ENCODE data around the gene IFNG-AS1.
A peak's percentile ranks its signal among the peaks of the same experiment; 100 is the strongest.

The IFNG-AS1 gene

GRCh38 chr12:68007466-68007865 is 18.2 kb downstream of the IFNG-AS1 start:
- peaks cover 11% of the 10 kb centered on the region for H3K4me1 Mint-ChIP-seq (ENCODE audit: low read depth)
- H3K27me3 Mint-ChIP-seq (ENCODE audit: low read depth) = no peaks in the 10 kb centered on the region
- H3K9me3 Mint-ChIP-seq = no peaks in the 10 kb centered on the region
- peaks cover 26% of the 10 kb centered on the region for H3K36me3 Mint-ChIP-seq (ENCODE audit: low read depth)
- H3K4me3 Mint-ChIP-seq = no peak overlapping the region
- H3K27ac Mint-ChIP-seq = no peak overlapping the region

GRCh38 chr12:68011206-68011881 is 22.1 kb downstream of the IFNG-AS1 start:
- Mint-ChIP-seq H3K27ac (no peak overlapping the region), H3K36me3 (ENCODE audit: low read depth) (peaks cover 34% of the 10 kb centered on the region), H3K4me3 (no peak overlapping the region), H3K4me1 (ENCODE audit: low read depth) (peaks cover 16% of the 10 kb centered on the region), H3K27me3 (ENCODE audit: low read depth) (no peaks in the 10 kb centered on the region), H3K9me3 (no peaks in the 10 kb centered on the region)

GRCh38 chr12:68011882-68012207 is 22.6 kb downstream of the IFNG-AS1 start:
- peaks cover 16% of the 10 kb centered on the region for H3K4me1 Mint-ChIP-seq (ENCODE audit: low read depth)
- peaks cover 34% of the 10 kb centered on the region for H3K36me3 Mint-ChIP-seq (ENCODE audit: low read depth)
- H3K27ac Mint-ChIP-seq = no peak overlapping the region
- H3K4me3 Mint-ChIP-seq = no peak overlapping the region
- peaks cover 1% of the 10 kb centered on the region for H3K9me3 Mint-ChIP-seq
- H3K27me3 Mint-ChIP-seq (ENCODE audit: low read depth) = no peaks in the 10 kb centered on the region

- H3K27me3 Mint-ChIP-seq (ENCODE audit: low read depth) = no peaks in the 10 kb centered on the region
- H3K36me3 Mint-ChIP-seq (ENCODE audit: low read depth) = peaks cover 35% of the 10 kb centered on the region
- H3K27ac Mint-ChIP-seq = no peak overlapping the region
- H3K9me3 Mint-ChIP-seq = peaks cover 8% of the 10 kb centered on the region
- H3K4me3 Mint-ChIP-seq = no peak overlapping the region
- H3K4me1 Mint-ChIP-seq (ENCODE audit: low read depth) = peaks cover 19% of the 10 kb centered on the region
Measured at GRCh38 chr12:68012712-68013111, 23.5 kb downstream of the IFNG-AS1 start.

- Mint-ChIP-seq H3K27ac (no peak overlapping the region), H3K4me3 (no peak overlapping the region), H3K9me3 (peaks cover 8% of the 10 kb centered on the region), H3K4me1 (ENCODE audit: low read depth) (peaks cover 22% of the 10 kb centered on the region), H3K36me3 (ENCODE audit: low read depth) (peaks cover 34% of the 10 kb centered on the region), H3K27me3 (ENCODE audit: low read depth) (no peaks in the 10 kb centered on the region)
Measured at GRCh38 chr12:68013181-68013580, 23.9 kb downstream of the IFNG-AS1 start.

GRCh38 chr12:68016136-68016535 is 26.9 kb downstream of the IFNG-AS1 start:
- no peak overlapping the region for H3K27ac Mint-ChIP-seq
- no peak overlapping the region for H3K4me3 Mint-ChIP-seq
- H3K4me1 Mint-ChIP-seq (ENCODE audit: low read depth) = peaks cover 28% of the 10 kb centered on the region
- peaks cover 8% of the 10 kb centered on the region for H3K9me3 Mint-ChIP-seq
- peaks cover 29% of the 10 kb centered on the region for H3K36me3 Mint-ChIP-seq (ENCODE audit: low read depth)
- H3K27me3 Mint-ChIP-seq (ENCODE audit: low read depth) = no peaks in the 10 kb centered on the region

GRCh38 chr12:68018315-68018714 is 29.1 kb downstream of the IFNG-AS1 start:
- no peaks in the 10 kb centered on the region for H3K27me3 Mint-ChIP-seq (ENCODE audit: low read depth)
- peaks cover 15% of the 10 kb centered on the region for H3K4me1 Mint-ChIP-seq (ENCODE audit: low read depth)
- peaks cover 8% of the 10 kb centered on the region for H3K9me3 Mint-ChIP-seq
- peaks cover 32% of the 10 kb centered on the region for H3K36me3 Mint-ChIP-seq (ENCODE audit: low read depth)
- peak overlapping the region; percentile 41 for H3K27ac Mint-ChIP-seq
- no peak overlapping the region for H3K4me3 Mint-ChIP-seq

- peaks cover 14% of the 10 kb centered on the region for H3K9me3 Mint-ChIP-seq
- H3K27me3 Mint-ChIP-seq (ENCODE audit: low read depth) = no peaks in the 10 kb centered on the region
- H3K36me3 Mint-ChIP-seq (ENCODE audit: low read depth) = peaks cover 36% of the 10 kb centered on the region
- H3K27ac Mint-ChIP-seq = no peak overlapping the region
- H3K4me1 Mint-ChIP-seq (ENCODE audit: low read depth) = peaks cover 13% of the 10 kb centered on the region
- no peak overlapping the region for H3K4me3 Mint-ChIP-seq
Measured at GRCh38 chr12:68020049-68020448, 30.8 kb downstream of the IFNG-AS1 start.

- peaks cover 33% of the 10 kb centered on the region for H3K36me3 Mint-ChIP-seq (ENCODE audit: low read depth)
Measured at GRCh38 chr12:68020699-68021098, 31.5 kb downstream of the IFNG-AS1 start.

GRCh38 chr12:68028647-68029046 is 39.4 kb downstream of the IFNG-AS1 start:
- Mint-ChIP-seq H3K4me1 (ENCODE audit: low read depth) (peaks cover 28% of the 10 kb centered on the region), H3K27me3 (ENCODE audit: low read depth) (no peaks in the 10 kb centered on the region), H3K27ac (no peak overlapping the region), H3K9me3 (peaks cover 21% of the 10 kb centered on the region), H3K4me3 (no peak overlapping the region), H3K36me3 (ENCODE audit: low read depth) (peaks cover 41% of the 10 kb centered on the region)

More at GRCh38 chr12:68020699-68021098, 31.5 kb downstream of the IFNG-AS1 start:
- Mint-ChIP-seq H3K27ac (no peak overlapping the region), H3K4me1 (ENCODE audit: low read depth) (peaks cover 13% of the 10 kb centered on the region), H3K9me3 (peaks cover 14% of the 10 kb centered on the region), H3K4me3 (no peak overlapping the region), H3K27me3 (ENCODE audit: low read depth) (no peaks in the 10 kb centered on the region)

- peaks cover 18% of the 10 kb centered on the region for H3K9me3 Mint-ChIP-seq
- no peak overlapping the region for H3K27ac Mint-ChIP-seq
- H3K27me3 Mint-ChIP-seq (ENCODE audit: low read depth) = no peaks in the 10 kb centered on the region
- no peak overlapping the region for H3K4me3 Mint-ChIP-seq
- peaks cover 37% of the 10 kb centered on the region for H3K36me3 Mint-ChIP-seq (ENCODE audit: low read depth)
- H3K4me1 Mint-ChIP-seq (ENCODE audit: low read depth) = peaks cover 37% of the 10 kb centered on the region
Measured at GRCh38 chr12:68030248-68030647, 41.0 kb downstream of the IFNG-AS1 start.

GRCh38 chr12:68031174-68031573 is 41.9 kb downstream of the IFNG-AS1 start:
- H3K9me3 Mint-ChIP-seq = peaks cover 24% of the 10 kb centered on the region
- H3K4me1 Mint-ChIP-seq (ENCODE audit: low read depth) = peaks cover 40% of the 10 kb centered on the region
- H3K4me3 Mint-ChIP-seq = no peak overlapping the region
- no peaks in the 10 kb centered on the region for H3K27me3 Mint-ChIP-seq (ENCODE audit: low read depth)
- no peak overlapping the region for H3K27ac Mint-ChIP-seq
- peaks cover 43% of the 10 kb centered on the region for H3K36me3 Mint-ChIP-seq (ENCODE audit: low read depth)

GRCh38 chr12:68031881-68032739 is 42.9 kb downstream of the IFNG-AS1 start:
- Mint-ChIP-seq H3K4me1 (ENCODE audit: low read depth) (peaks cover 44% of the 10 kb centered on the region), H3K36me3 (ENCODE audit: low read depth) (peaks cover 45% of the 10 kb centered on the region), H3K27me3 (ENCODE audit: low read depth) (no peaks in the 10 kb centered on the region), H3K4me3 (peak overlapping the region; percentile 72), H3K9me3 (peaks cover 24% of the 10 kb centered on the region), H3K27ac (peak overlapping the region; percentile 85)

- H3K27ac Mint-ChIP-seq = no peak overlapping the region
- H3K36me3 Mint-ChIP-seq (ENCODE audit: low read depth) = peaks cover 29% of the 10 kb centered on the region
- no peak overlapping the region for H3K4me3 Mint-ChIP-seq
- no peaks in the 10 kb centered on the region for H3K27me3 Mint-ChIP-seq (ENCODE audit: low read depth)
- peaks cover 46% of the 10 kb centered on the region for H3K4me1 Mint-ChIP-seq (ENCODE audit: low read depth)
- peaks cover 16% of the 10 kb centered on the region for H3K9me3 Mint-ChIP-seq
Measured at GRCh38 chr12:68034567-68034966, 45.3 kb downstream of the IFNG-AS1 start.

GRCh38 chr12:68036642-68037041 is 47.4 kb downstream of the IFNG-AS1 start:
- Mint-ChIP-seq H3K9me3 (peaks cover 9% of the 10 kb centered on the region), H3K4me3 (no peak overlapping the region), H3K27ac (peak overlapping the region; percentile 50), H3K4me1 (ENCODE audit: low read depth) (peaks cover 54% of the 10 kb centered on the region), H3K27me3 (ENCODE audit: low read depth) (no peaks in the 10 kb centered on the region), H3K36me3 (ENCODE audit: low read depth) (peaks cover 21% of the 10 kb centered on the region)
